PC-9 (cell line): ENCODE results near the gene SRGAP3. TPM values are rescaled to one million over a fixed set of nuclear protein-coding genes. Genes with fewer than 3 reads are reported as not detected.

Experiments used
- BruUV-seq: library from RNA; stranded (reverse); fragments of 400-500 nt; replicated peaks from 2 replicates; lab custom pipeline; 2021; lab: Mats Ljungman, UMichigan
- CTCF ChIA-PET: fragments of 300-600 bp; sonication (Branson Sonifier 250); formaldehyde crosslinking; loops from one replicate; lab custom pipeline; 2022; ENCODE audit warnings: antibody characterized with exemption; lab: Charles Lee
- POLR2A ChIA-PET: fragments of 300-600 bp; sonication (Branson Sonifier 250); formaldehyde crosslinking; loops from one replicate; lab custom pipeline; 2022; ENCODE audit warnings: antibody characterized with exemption; ENCODE audit not compliant: unreplicated experiment; lab: Charles Lee
- DNase-seq, 2 experiments: peaks; one replicate each; pipeline versions ENCODE4 v3.0.0 to v3.0.0-alpha.2; 2015 to 2022; ENCODE audit warnings: mixed read lengths in 1 of 2
- H2AFZ ChIP-seq: fragments of 200-600 bp; sonication (generic); 2 replicates; pipeline ENCODE4 v1.8.1; 2017; ENCODE audit warnings: antibody characterized with exemption
- H3F3A ChIP-seq: fragments of 200-600 bp; sonication (generic); 2 replicates; pipeline ENCODE4 v1.8.1; 2017; ENCODE audit warnings: antibody characterized with exemption, mild to moderate bottlenecking, low read depth; ENCODE audit not compliant: insufficient read depth
- H3K27ac ChIP-seq: fragments of 200-600 bp; sonication (generic); 2 replicates; pipeline ENCODE4 v1.6.1; 2016; ENCODE audit warnings: mixed run types
- H3K27me3 ChIP-seq: fragments of 200-600 bp; sonication (generic); 2 replicates; pipeline ENCODE4 v1.6.1; 2016; ENCODE audit warnings: low read depth, mixed run types; ENCODE audit not compliant: insufficient read depth
- H3K36me3 ChIP-seq: fragments of 200-600 bp; sonication (generic); 2 replicates; pipeline ENCODE4 v1.6.1; 2016; ENCODE audit warnings: low read depth, mixed run types
- H3K4me1 ChIP-seq: fragments of 200-600 bp; sonication (generic); replicated peaks from 2 replicates; pipeline ENCODE4 v1.6.1; 2016; ENCODE audit warnings: mixed run types; ENCODE audit not compliant: insufficient read depth
- H3K4me2 ChIP-seq: fragments of 200-600 bp; sonication (generic); 2 replicates; pipeline ENCODE4 v1.6.1; 2017; ENCODE audit warnings: mixed run types
- H3K4me3 ChIP-seq: fragments of 200-600 bp; sonication (generic); 2 replicates; pipeline ENCODE4 v1.6.1; 2016; ENCODE audit warnings: mixed run types
- H3K79me2 ChIP-seq: fragments of 200-600 bp; sonication (generic); 2 replicates; pipeline ENCODE4 v1.6.1; 2017; ENCODE audit warnings: low read depth, mixed run types
- H3K9me2 ChIP-seq: fragments of 200-600 bp; sonication (generic); 2 replicates; pipeline ENCODE4 v1.8.1; 2017; ENCODE audit warnings: mild to moderate bottlenecking; ENCODE audit not compliant: insufficient read depth
- H3K9me3 ChIP-seq: fragments of 200-600 bp; sonication (generic); 2 replicates; pipeline ENCODE4 v1.8.1; 2016; ENCODE audit warnings: low read depth; ENCODE audit not compliant: insufficient read depth
- H4K20me1 ChIP-seq: fragments of 200-600 bp; sonication (generic); 2 replicates; pipeline ENCODE4 v1.8.1; 2017; ENCODE audit not compliant: insufficient read depth
- EZH2 ChIP-seq: fragments of 200-600 bp; sonication (generic); IDR thresholded peaks from 2 replicates; pipeline ENCODE4 v1.8.0; 2017; ENCODE audit warnings: antibody characterized with exemption, low read depth
- intact Hi-C: fragments of 100-400 bp; cut with micrococcal nuclease; formaldehyde crosslinking; loops from one replicate; pipeline ENCODE4 v1.10.0; 2022; ENCODE audit not compliant: unreplicated experiment
- total RNA-seq: library from RNA; stranded (reverse); gene quantifications from 2 replicates; pipeline ENCODE4 v1.2.3, GENCODE V29; 2021
- TF ChIP-seq, protein P1 (sequence below): fragments of 200-600 bp; sonication (generic); conservative IDR thresholded peaks from 2 replicates; pipeline ENCODE4 v1.6.1; 2017; ENCODE audit warnings: mixed run types, antibody characterized with exemption, mild to moderate bottlenecking, moderate library complexity

Gene SRGAP3
- total RNA-seq, 1 experiment from 2014 or later = 17.5 TPM

DNA sequence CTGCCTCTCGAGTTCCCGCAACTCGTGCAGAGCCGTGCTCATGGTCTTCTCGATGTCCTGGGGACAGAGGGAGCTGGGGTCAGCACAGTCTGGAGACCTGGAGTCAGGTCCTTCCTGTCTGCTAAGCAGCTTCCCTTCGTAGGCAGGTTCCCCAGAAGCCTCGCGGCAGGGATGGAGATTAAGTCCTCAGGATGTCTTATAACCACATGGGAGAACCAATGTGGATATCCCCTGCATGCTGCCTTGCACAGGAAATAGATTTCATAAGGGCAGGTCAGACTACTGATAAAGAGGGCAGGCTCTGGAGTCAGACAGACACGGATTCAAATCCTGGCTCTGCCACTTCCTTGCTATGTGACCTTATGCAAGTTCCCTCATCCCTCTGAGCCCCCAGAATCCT, 263.6 kb downstream of the SRGAP3 start:
- Histone ChIP-seq H2AFZ (no peak overlapping the region), H3K9me3 (no peaks in the 10 kb centered on the region), H3K9me2 (no peaks in the 10 kb centered on the region), H3K4me2 (no peak overlapping the region), H3K36me3 (no peaks in the 10 kb centered on the region), H4K20me1 (no peaks in the 10 kb centered on the region), H3K27ac (no peak overlapping the region), H3F3A (no peaks in the 10 kb centered on the region), H3K27me3 (peaks cover 11% of the 10 kb centered on the region; the same call in 1 of the 2 replicates), H3K4me3 (no peak overlapping the region), H3K4me1 (no peaks in the 10 kb centered on the region), H3K79me2 (no peaks in the 10 kb centered on the region)
- ChIA-PET POLR2A (no interaction called here), CTCF (interaction anchor here (0.6 kb wide), 1 partner anchor 30 kb away, joined by 3 read pairs; no protein-coding TSS in a partner anchor)
- no peak for DNase-seq
- TF ChIP-seq, protein P1, sequence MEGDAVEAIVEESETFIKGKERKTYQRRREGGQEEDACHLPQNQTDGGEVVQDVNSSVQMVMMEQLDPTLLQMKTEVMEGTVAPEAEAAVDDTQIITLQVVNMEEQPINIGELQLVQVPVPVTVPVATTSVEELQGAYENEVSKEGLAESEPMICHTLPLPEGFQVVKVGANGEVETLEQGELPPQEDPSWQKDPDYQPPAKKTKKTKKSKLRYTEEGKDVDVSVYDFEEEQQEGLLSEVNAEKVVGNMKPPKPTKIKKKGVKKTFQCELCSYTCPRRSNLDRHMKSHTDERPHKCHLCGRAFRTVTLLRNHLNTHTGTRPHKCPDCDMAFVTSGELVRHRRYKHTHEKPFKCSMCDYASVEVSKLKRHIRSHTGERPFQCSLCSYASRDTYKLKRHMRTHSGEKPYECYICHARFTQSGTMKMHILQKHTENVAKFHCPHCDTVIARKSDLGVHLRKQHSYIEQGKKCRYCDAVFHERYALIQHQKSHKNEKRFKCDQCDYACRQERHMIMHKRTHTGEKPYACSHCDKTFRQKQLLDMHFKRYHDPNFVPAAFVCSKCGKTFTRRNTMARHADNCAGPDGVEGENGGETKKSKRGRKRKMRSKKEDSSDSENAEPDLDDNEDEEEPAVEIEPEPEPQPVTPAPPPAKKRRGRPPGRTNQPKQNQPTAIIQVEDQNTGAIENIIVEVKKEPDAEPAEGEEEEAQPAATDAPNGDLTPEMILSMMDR = no peak
- TF ChIP-seq EZH2 = no peak
- intact Hi-C loops = no loop called here
- no TSS peak for BruUV-seq

DNA sequence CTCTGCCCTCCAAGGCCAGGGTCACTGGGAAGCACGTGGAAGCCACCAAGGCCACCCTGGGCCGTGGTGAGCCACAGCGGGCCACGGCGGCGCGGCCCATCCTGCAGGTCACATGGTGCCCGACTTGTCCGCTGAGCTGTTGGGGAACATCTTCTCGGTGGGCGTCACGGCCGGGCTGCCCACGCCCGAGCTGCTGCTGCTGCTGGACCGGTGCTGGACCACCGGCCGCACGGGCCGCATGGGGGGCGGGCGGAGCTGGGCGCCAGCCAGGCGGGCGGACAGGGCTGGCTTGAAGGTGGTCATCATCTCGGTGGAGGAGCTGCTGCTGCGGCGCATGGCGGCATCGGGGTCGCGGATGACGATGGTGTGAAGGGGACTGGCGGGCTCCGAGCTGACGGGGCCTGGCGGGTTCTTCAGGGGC, 264.0 kb downstream of the SRGAP3 start:
- Histone ChIP-seq H3K4me3 (no peak overlapping the region), H3K9me3 (no peaks in the 10 kb centered on the region), H3K27ac (no peak overlapping the region), H2AFZ (no peak overlapping the region), H3K36me3 (no peaks in the 10 kb centered on the region), H3K79me2 (no peaks in the 10 kb centered on the region), H4K20me1 (no peaks in the 10 kb centered on the region), H3K27me3 (peaks cover 13% of the 10 kb centered on the region), H3K4me2 (no peak overlapping the region), H3F3A (no peaks in the 10 kb centered on the region), H3K9me2 (no peaks in the 10 kb centered on the region), H3K4me1 (no peaks in the 10 kb centered on the region)
- DNase-seq = no peak
- BruUV-seq = no TSS peak
- intact Hi-C loops = no loop called here
- ChIA-PET POLR2A (no interaction called here), CTCF (interaction anchor here (0.6 kb wide), 1 partner anchor 29 kb away, joined by 3 read pairs; no protein-coding TSS in a partner anchor)
- no peak for TF ChIP-seq EZH2
- TF ChIP-seq, protein P1 = no peak

DNA sequence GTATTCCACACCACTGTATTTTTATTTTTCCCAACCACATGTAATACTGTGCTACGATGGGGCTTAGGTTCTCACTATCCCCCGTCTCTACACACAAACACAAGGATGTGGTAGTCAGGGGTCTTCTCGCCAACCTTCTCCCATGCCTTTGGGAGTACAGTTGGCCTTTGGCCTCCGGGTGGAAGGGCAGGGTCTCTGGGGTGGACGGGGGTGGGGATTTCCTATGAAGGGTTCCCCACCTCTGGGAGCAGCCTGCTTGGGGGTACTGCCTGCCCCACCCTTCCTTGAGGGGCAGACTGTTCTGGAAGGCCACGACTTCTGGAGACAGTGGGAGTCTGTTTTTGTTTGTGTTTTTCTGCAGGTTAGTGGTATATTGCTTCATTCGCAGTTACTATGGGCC, 264.9 kb downstream of the SRGAP3 start:
- BruUV-seq = no TSS peak
- Histone ChIP-seq H3K9me3 (0 out of 2 replicates have a peak, but pooled peaks cover 2% of the 10 kb centered on the region), H3K4me2 (no peak overlapping the region), H3K27ac (no peak overlapping the region), H3K27me3 (peaks cover 22% of the 10 kb centered on the region), H3K9me2 (no peaks in the 10 kb centered on the region), H3K79me2 (no peaks in the 10 kb centered on the region), H2AFZ (no peak overlapping the region), H4K20me1 (no peaks in the 10 kb centered on the region), H3K36me3 (no peaks in the 10 kb centered on the region), H3K4me1 (no peaks in the 10 kb centered on the region), H3K4me3 (no peak overlapping the region), H3F3A (no peaks in the 10 kb centered on the region)
- TF ChIP-seq, protein P1 = no peak
- no peak for TF ChIP-seq EZH2
- intact Hi-C loops = no loop called here
- ChIA-PET CTCF (no interaction called here), POLR2A (no interaction called here)
- no peak for DNase-seq
